SK-N-SH treated with all-trans-retinoic acid at 6 μM for 48 hours (cell line): ENCODE data around the gene PEX10.

Source experiments
- ATAC-seq: fragments of 200-7000 bp; cut with Tn5 transposase; 3 replicates; pipeline ENCODE4 v1.9.1; 2020; ENCODE audit warnings: mild to moderate bottlenecking, moderate library complexity
- ARNTL ChIP-seq: fragments of 450-650 bp; formaldehyde crosslinking; IDR thresholded peaks from 2 replicates; pipeline ENCODE4 v1.5.0; 2020; ENCODE audit warnings: low read depth, mild to moderate bottlenecking, moderate library complexity, borderline replicate concordance
- BACH2 ChIP-seq: fragments of 250-450 bp; sonication (Bioruptor Pico); IDR thresholded peaks from 2 replicates; pipeline ENCODE4 v1.9.0; 2021; ENCODE audit warnings: mild to moderate bottlenecking, borderline replicate concordance
- CREB5 ChIP-seq: fragments of 250-450 bp; sonication (Bioruptor Pico); IDR thresholded peaks from 2 replicates; pipeline ENCODE4 v1.5.1; 2020; ENCODE audit warnings: low read depth, mild to moderate bottlenecking, moderate library complexity
- CSDC2 ChIP-seq: fragments of 250-450 bp; sonication (Bioruptor Pico); IDR thresholded peaks from 2 replicates; pipeline ENCODE4 v1.5.0; 2020; ENCODE audit warnings: mild to moderate bottlenecking, moderate library complexity
- OSR1 ChIP-seq: fragments of 250-450 bp; sonication (Bioruptor Pico); IDR thresholded peaks from 2 replicates; pipeline ENCODE4 v1.8.0; 2022; ENCODE audit warnings: moderate library complexity, mild to moderate bottlenecking, inconsistent platforms
- POU6F1 ChIP-seq: fragments of 250-450 bp; sonication (Bioruptor Pico); IDR thresholded peaks from 2 replicates; pipeline ENCODE4 v1.8.0; 2021; ENCODE audit warnings: low read depth, mild to moderate bottlenecking, moderate library complexity, borderline replicate concordance
- RARB ChIP-seq: fragments of 250-450 bp; sonication (Bioruptor Pico); IDR thresholded peaks from 2 replicates; pipeline ENCODE4 v1.8.0; 2021; ENCODE audit warnings: mild to moderate bottlenecking, moderate library complexity
- TCF4 ChIP-seq: fragments of 250-450 bp; sonication (Bioruptor Pico); IDR thresholded peaks from 2 replicates; pipeline ENCODE4 v1.8.0; 2021; ENCODE audit warnings: mild to moderate bottlenecking, moderate library complexity, borderline replicate concordance
- TSHZ2 ChIP-seq: fragments of 250-450 bp; sonication (Bioruptor Pico); IDR thresholded peaks from 2 replicates; pipeline ENCODE4 v1.5.0; 2020; ENCODE audit warnings: mild to moderate bottlenecking, moderate library complexity
- ZC3H10 ChIP-seq: fragments of 250-450 bp; sonication (Bioruptor Pico); IDR thresholded peaks from 2 replicates; pipeline ENCODE4 v1.5.1; 2021; ENCODE audit warnings: mild to moderate bottlenecking, moderate library complexity
- ZNF8 ChIP-seq: fragments of 450-650 bp; formaldehyde crosslinking; IDR thresholded peaks from 2 replicates; pipeline ENCODE4 v1.5.0; 2020; ENCODE audit warnings: mild to moderate bottlenecking, moderate library complexity

Gene PEX10

GRCh38 chr1:2391041-2391930, 21.1 kb downstream of the PEX10 start, which contains the start of the genes MORN1 and RER1 (continued):
- TF ChIP-seq TSHZ2 = no peak
- TF ChIP-seq CREB5 (CRISPR knock-in tag) = no peak
- TF ChIP-seq BACH2 (CRISPR knock-in tag) = no peak

- no peak for TF ChIP-seq TCF4 (CRISPR knock-in tag)
- no peak for TF ChIP-seq POU6F1 (CRISPR knock-in tag)
- TF ChIP-seq BACH2 (CRISPR knock-in tag) = no peak
- TF ChIP-seq CSDC2 (CRISPR knock-in tag) = no peak
- no peak for TF ChIP-seq ZC3H10
- no peak for TF ChIP-seq OSR1 (CRISPR knock-in tag)
- TF ChIP-seq ZNF8 = no peak
- no peak for TF ChIP-seq ARNTL
- TF ChIP-seq, all 23 proteins: peak for 0
- no peak for ATAC-seq
Observed at GRCh38 chr1:2389644-2390043, 22.7 kb downstream of the PEX10 start.

GRCh38 chr1:2388004-2388913, 24.1 kb downstream of the PEX10 start:
- no peak for TF ChIP-seq CSDC2 (CRISPR knock-in tag)
- TF ChIP-seq ARNTL = no peak
- no peak for TF ChIP-seq RARB (CRISPR knock-in tag)
- TF ChIP-seq BACH2 (CRISPR knock-in tag) = no peak
- no peak for ATAC-seq

GRCh38 chr1:2386636-2387611, 25.4 kb downstream of the PEX10 start:
- no peak for TF ChIP-seq TSHZ2
- TF ChIP-seq POU6F1 (CRISPR knock-in tag) = no peak
- no peak for TF ChIP-seq RARB (CRISPR knock-in tag)
- ATAC-seq = no peak
